Pancreas (tissue), 10 donors: Measurements from ENCODE around the gene NT5DC1. TPM values are rescaled to one million over a fixed set of nuclear protein-coding genes. Genes with fewer than 3 reads are reported as not detected.

Experiments used
- ATAC-seq, 4 donors: fragments of 200-7000 bp; cut with Tn5 transposase; one replicate each; pipeline versions ENCODE4 v1.8.0 to v1.9.1; 2020; ENCODE audit warnings: mild to moderate bottlenecking in 4 of 4, moderate library complexity in 4 of 4
- DNase-seq, 6 donors: peaks; one replicate each; pipeline ENCODE4 v3.0.0-alpha.2; 2020
- FAIRE-seq: peaks from 2 replicates; lab custom pipeline; 2012; peaks lifted over from hg19 to GRCh38; lab: Jason Lieb, UNC
- H3K27ac ChIP-seq, 4 donors: fragments of 200-600 bp; sonication (generic); 1 replicate in 3 of 4; 2 replicates in 1 of 4; pipeline versions ENCODE4 v1.5.0 to v1.8.0; 2020
- H3K27me3 ChIP-seq, 4 donors: fragments of 200-600 bp; one replicate each; pipeline ENCODE4 v1.8.0; 2021
- H3K36me3 ChIP-seq, 3 donors: fragments of 200-600 bp; sonication (generic) in 1 of 3; one replicate each; pipeline versions ENCODE4 v1.5.0 to v1.8.0; 2020 to 2021
- H3K4me1 ChIP-seq, 3 donors: fragments of 200-600 bp; one replicate each; pipeline ENCODE4 v1.8.0; 2021
- H3K4me3 ChIP-seq, 4 donors: fragments of 200-600 bp; sonication (generic) in 2 of 4; one replicate each; pipeline versions ENCODE4 v1.5.0 to v1.8.0; 2020 to 2021
- H3K9me3 ChIP-seq, 4 donors: fragments of 200-600 bp; one replicate each; pipeline ENCODE4 v1.8.0; 2021
- WGBS, 2 donors: extraction: QIAGEN DNeasy Blood & Tissue Kit; methylation state at CpG; one replicate each; pipeline ENCODE4 v1.1.7; 2013; 5-methylcytosine and 5-hydroxymethylcytosine counted together
- intact Hi-C, 3 donors: fragments of 100-400 bp; cut with DNase I; formaldehyde crosslinking; loops; one replicate each; pipeline versions ENCODE4 v1.11.1 to v1.14.2; 2022
- polyA plus RNA-seq, 2 donors: library from polyadenylated mRNA; stranded (reverse); fragments of 200-250 nt; gene quantifications; one replicate each; pipeline ENCODE4 v1.2.3, GENCODE V29; 2013
- total RNA-seq, 6 donors: library from RNA; stranded (reverse); fragmentation: NEBNext Ultra II Directional in 4 of 6; extraction: Animal tissue kit (Norgen Biotek cat#: 25700) in 4 of 6; gene quantifications; one replicate each; pipeline versions ENCODE4 v1.2.1 to v1.2.4, GENCODE V29; 2021 to 2023
- TF ChIP-seq, protein P1 (sequence below), 4 donors: fragments of 200-600 bp; sonication (generic) in 3 of 4; IDR thresholded peaks; one replicate each; pipeline versions ENCODE4 v1.5.0 to v1.8.0; 2021; ENCODE audit warnings: antibody characterized with exemption in 4 of 4
- donor health status: healthy with polysubstance abuse.
- donor health status: DM: no; HTN: no; CAD: no; lungs with moderate emphysema.
- donor health status: DM: no; HTN: no; CAD: no.
- donor health status: control.
- donor health status: control.
- donor health status: Bipolar disorder and iron deficiency.
- donor health status: DM: yes; HTN: yes; CAD: no.
- donor health status: DM: no; HTN: no; CAD: no.
- donor health status: DM: no; HTN: no; CAD: no.
- donor health status: DM: yes; HTN: yes; CAD: no.

NT5DC1 gene
- total and polyA plus RNA-seq, 8 donors: 4.4 to 28.3 (median 20.4) TPM

- TF ChIP-seq, protein P1, sequence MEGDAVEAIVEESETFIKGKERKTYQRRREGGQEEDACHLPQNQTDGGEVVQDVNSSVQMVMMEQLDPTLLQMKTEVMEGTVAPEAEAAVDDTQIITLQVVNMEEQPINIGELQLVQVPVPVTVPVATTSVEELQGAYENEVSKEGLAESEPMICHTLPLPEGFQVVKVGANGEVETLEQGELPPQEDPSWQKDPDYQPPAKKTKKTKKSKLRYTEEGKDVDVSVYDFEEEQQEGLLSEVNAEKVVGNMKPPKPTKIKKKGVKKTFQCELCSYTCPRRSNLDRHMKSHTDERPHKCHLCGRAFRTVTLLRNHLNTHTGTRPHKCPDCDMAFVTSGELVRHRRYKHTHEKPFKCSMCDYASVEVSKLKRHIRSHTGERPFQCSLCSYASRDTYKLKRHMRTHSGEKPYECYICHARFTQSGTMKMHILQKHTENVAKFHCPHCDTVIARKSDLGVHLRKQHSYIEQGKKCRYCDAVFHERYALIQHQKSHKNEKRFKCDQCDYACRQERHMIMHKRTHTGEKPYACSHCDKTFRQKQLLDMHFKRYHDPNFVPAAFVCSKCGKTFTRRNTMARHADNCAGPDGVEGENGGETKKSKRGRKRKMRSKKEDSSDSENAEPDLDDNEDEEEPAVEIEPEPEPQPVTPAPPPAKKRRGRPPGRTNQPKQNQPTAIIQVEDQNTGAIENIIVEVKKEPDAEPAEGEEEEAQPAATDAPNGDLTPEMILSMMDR (IDR thresholded peaks at IDR 0.05): no peak
- no peaks in the 10 kb centered on the region for H3K9me3 ChIP-seq
- intact Hi-C loops: loop anchor here in 1 of 3 donors (10.0 kb wide), 1 partner anchor 248 kb away; no protein-coding TSS in a partner anchor
- no peak for DNase-seq
- H3K27me3 ChIP-seq: no peaks in the 10 kb centered on the region
- FAIRE-seq: no peak
- H3K4me3 ChIP-seq: peak overlapping the region in 3 of 4 donors; percentile 76 to 98 (median 95)
- no peak overlapping the region for H3K27ac ChIP-seq
- WGBS, 2 donors: 15 to 17% methylated on average over 3 of the region's 3 CpGs
- H3K4me1 ChIP-seq: peaks cover 8 to 43% (median 21%) of the 10 kb centered on the region in 3 donors
- ATAC-seq: no peak
- H3K36me3 ChIP-seq: peaks cover 0 to 12% (median 4%) of the 10 kb centered on the region in 3 donors
Observed at GRCh38 chr6:116277124-116277523, 176.5 kb downstream of the NT5DC1 start.

- peak overlapping the region; percentile 59 to 98 (median 86) for H3K4me3 ChIP-seq
Observed at GRCh38 chr6:116278481-116278829, 177.8 kb downstream of the NT5DC1 start.

GRCh38 chr6:116278854-116279231 lies 178.2 kb downstream of the NT5DC1 start:
- DNase-seq (peak; percentile 61 to 77 (median 68)), ATAC-seq (peak; percentile 53 to 67 (median 60)), FAIRE-seq (no peak)
- Histone ChIP-seq H3K36me3 (peaks cover 0 to 6% (median 4%) of the 10 kb centered on the region in 3 donors), H3K4me1 (peaks cover 8 to 43% (median 21%) of the 10 kb centered on the region in 3 donors), H3K27me3 (no peaks in the 10 kb centered on the region), H3K9me3 (no peaks in the 10 kb centered on the region), H3K4me3 (peak overlapping the region; percentile 59 to 98 (median 86)), H3K27ac (peak overlapping the region; percentile 91 to 99 (median 98))
- TF ChIP-seq, protein P1 (IDR thresholded peaks at IDR 0.05): no peak
- intact Hi-C loops: loop anchor here in 1 of 3 donors (10.0 kb wide), 1 partner anchor 246 kb away; no protein-coding TSS in a partner anchor
- WGBS, 2 donors: 4 to 5% methylated on average over 12 of the region's 12 CpGs

More at GRCh38 chr6:116278481-116278829, 177.8 kb downstream of the NT5DC1 start:
- no peak for ATAC-seq
- H3K36me3 ChIP-seq: peaks cover 0 to 8% (median 4%) of the 10 kb centered on the region in 3 donors
- H3K27ac ChIP-seq: peak overlapping the region in 3 of 4 donors; percentile 98 to 99 (median 99)
- peaks cover 8 to 43% (median 21%) of the 10 kb centered on the region in 3 donors for H3K4me1 ChIP-seq
- no peak for FAIRE-seq
- intact Hi-C loops: loop anchor here in 1 of 3 donors (10.0 kb wide), 1 partner anchor 246 kb away; no protein-coding TSS in a partner anchor
- peak in 2 of 6 donors; percentile 9 to 24 for DNase-seq
- no peaks in the 10 kb centered on the region for H3K27me3 ChIP-seq
- WGBS, 2 donors: 32 to 34% methylated on average over 11 of the region's 11 CpGs
- H3K9me3 ChIP-seq: no peaks in the 10 kb centered on the region
- TF ChIP-seq, protein P1 (IDR thresholded peaks at IDR 0.05): no peak

- DNase-seq: peak; percentile 93 to 97 (median 96)
- TF ChIP-seq, protein P1 (IDR thresholded peaks at IDR 0.05): no peak
- peak; percentile 94 to 98 (median 96) for ATAC-seq
- 0% methylated on average over 71 of the region's 71 CpGs for WGBS, 2 donors
- Histone ChIP-seq H3K27ac (peak within 1 kb of the TSS; percentile 91 to 99 (median 98)), H3K9me3 (no peaks in the 10 kb centered on the region), H3K4me1 (peaks cover 6 to 43% (median 19%) of the 10 kb centered on the region in 3 donors), H3K27me3 (no peaks in the 10 kb centered on the region), H3K4me3 (peak within 1 kb of the TSS; percentile 59 to 98 (median 86)), H3K36me3 (peaks cover 0 to 4% (median 0%) of the 10 kb centered on the region in 3 donors)
- peak; percentile 95 for FAIRE-seq
- intact Hi-C loops: loop anchor here in 1 of 3 donors (10.0 kb wide), 2 partner anchors 245 to 275 kb away; partner anchors contain the start of gene CALHM4
Observed at GRCh38 chr6:116279232-116280160, 178.8 kb downstream of the NT5DC1 start, which contains the start of gene TSPYL1. Gene TSPYL1, minus strand, starts transcription at chr6:116279930. Its CDS starts 100 bp downstream, at chr6:116279830.
